Endothelial cell (in vitro differentiated cells): ENCODE measurements around the gene ZNF611. TPM values are rescaled to one million over a fixed set of nuclear protein-coding genes. Genes with fewer than 3 reads are reported as not detected.
"Not testable (repeated sequence)": the region's sequence is repeated elsewhere in the genome, so short reads cannot be mapped to it uniquely, and the experiment has no call there.

Experiments
- DNase-seq: peaks from one replicate; pipeline ENCODE4 v3.0.0; 2021; ENCODE audit warnings: low spot score
- H3K27ac Mint-ChIP-seq: one replicate; pipeline ENCODE4 v1.8.0; 2021; ENCODE audit warnings: mixed read lengths, inconsistent platforms; ENCODE audit not compliant: unreplicated experiment
- H3K27me3 Mint-ChIP-seq: one replicate; pipeline ENCODE4 v1.8.0; 2021; ENCODE audit warnings: mild to moderate bottlenecking, moderate library complexity, mixed read lengths, inconsistent platforms; ENCODE audit not compliant: unreplicated experiment
- H3K36me3 Mint-ChIP-seq: one replicate; pipeline ENCODE4 v1.8.0; 2021; ENCODE audit warnings: mild to moderate bottlenecking, low read depth, mixed read lengths, inconsistent platforms; ENCODE audit not compliant: unreplicated experiment
- H3K4me1 Mint-ChIP-seq: one replicate; pipeline ENCODE4 v1.8.0; 2021; ENCODE audit warnings: mild to moderate bottlenecking, mixed read lengths, inconsistent platforms; ENCODE audit not compliant: unreplicated experiment
- H3K4me3 Mint-ChIP-seq: one replicate; pipeline ENCODE4 v1.8.0; 2021; ENCODE audit warnings: mild to moderate bottlenecking, mixed read lengths, inconsistent platforms; ENCODE audit not compliant: unreplicated experiment
- H3K9me3 Mint-ChIP-seq: one replicate; pipeline ENCODE4 v1.8.0; 2021; ENCODE audit warnings: mixed read lengths, inconsistent platforms; ENCODE audit not compliant: unreplicated experiment
- total RNA-seq: library from RNA; stranded (reverse); fragmentation: NEBNext Ultra II Directional; extraction: Animal tissue kit (Norgen Biotek cat#: 25700); gene quantifications from one replicate; pipeline ENCODE4 v1.2.1, GENCODE V29; 2021; ENCODE audit not compliant: unreplicated experiment
- TF ChIP-seq, protein P1 (sequence below): fragments of 200-600 bp; sonication (generic); IDR thresholded peaks from one replicate; pipeline ENCODE4 v1.5.0; 2021; ENCODE audit warnings: antibody characterized with exemption; ENCODE audit not compliant: unreplicated experiment

ZNF611 gene
- total RNA-seq, 1 donor from 2014 or later, result 29.9 TPM

DNA sequence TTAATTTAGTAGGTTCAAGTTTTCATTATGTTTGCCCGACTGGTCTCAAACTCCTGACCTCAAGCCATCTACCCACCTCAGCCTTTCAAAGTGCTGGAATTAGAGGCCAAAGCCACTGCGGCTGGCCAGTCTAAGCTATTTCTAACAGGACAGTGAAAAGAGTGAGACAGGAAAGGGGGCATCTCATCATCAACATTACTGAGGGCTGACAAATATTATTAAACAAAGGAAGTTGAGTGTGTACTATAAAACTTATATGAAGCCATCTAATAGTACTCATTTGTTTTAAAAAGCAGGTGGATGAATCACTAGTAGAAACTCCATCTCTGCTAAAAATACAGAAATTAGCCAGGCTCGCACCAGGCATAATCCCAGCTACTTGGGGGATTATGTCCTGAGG lies 24.3 kb downstream of the ZNF611 start:
- Mint-ChIP-seq H3K4me3 (no peak overlapping the region), H3K9me3 (no peaks in the 10 kb centered on the region), H3K36me3 (peaks cover 47% of the 10 kb centered on the region), H3K27ac (no peak overlapping the region), H3K4me1 (no peaks in the 10 kb centered on the region), H3K27me3 (peaks cover 1% of the 10 kb centered on the region)
- TF ChIP-seq, protein P1, sequence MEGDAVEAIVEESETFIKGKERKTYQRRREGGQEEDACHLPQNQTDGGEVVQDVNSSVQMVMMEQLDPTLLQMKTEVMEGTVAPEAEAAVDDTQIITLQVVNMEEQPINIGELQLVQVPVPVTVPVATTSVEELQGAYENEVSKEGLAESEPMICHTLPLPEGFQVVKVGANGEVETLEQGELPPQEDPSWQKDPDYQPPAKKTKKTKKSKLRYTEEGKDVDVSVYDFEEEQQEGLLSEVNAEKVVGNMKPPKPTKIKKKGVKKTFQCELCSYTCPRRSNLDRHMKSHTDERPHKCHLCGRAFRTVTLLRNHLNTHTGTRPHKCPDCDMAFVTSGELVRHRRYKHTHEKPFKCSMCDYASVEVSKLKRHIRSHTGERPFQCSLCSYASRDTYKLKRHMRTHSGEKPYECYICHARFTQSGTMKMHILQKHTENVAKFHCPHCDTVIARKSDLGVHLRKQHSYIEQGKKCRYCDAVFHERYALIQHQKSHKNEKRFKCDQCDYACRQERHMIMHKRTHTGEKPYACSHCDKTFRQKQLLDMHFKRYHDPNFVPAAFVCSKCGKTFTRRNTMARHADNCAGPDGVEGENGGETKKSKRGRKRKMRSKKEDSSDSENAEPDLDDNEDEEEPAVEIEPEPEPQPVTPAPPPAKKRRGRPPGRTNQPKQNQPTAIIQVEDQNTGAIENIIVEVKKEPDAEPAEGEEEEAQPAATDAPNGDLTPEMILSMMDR, result no peak
- DNase-seq, result no peak

DNA sequence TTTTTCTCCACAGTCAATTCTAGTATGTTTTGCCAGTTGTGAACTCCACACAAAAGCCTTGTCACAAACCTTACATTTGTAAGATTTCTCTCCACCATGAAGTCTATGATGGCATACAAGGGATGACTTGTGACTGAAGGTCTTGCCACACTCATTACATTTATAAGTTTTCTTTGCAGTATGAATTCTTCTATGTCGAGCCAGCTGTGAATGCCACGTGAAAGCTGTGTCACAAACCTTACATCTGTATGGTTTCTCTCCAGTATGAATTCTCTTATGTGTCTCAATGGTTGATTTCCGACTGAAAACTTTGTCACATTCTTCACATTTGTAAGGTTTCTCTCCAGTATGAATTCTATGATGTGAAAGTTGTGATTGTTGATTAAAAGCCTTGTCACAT lies 29.2 kb downstream of the ZNF611 start:
- H3K9me3 Mint-ChIP-seq, result not testable (repeated sequence)

DNA sequence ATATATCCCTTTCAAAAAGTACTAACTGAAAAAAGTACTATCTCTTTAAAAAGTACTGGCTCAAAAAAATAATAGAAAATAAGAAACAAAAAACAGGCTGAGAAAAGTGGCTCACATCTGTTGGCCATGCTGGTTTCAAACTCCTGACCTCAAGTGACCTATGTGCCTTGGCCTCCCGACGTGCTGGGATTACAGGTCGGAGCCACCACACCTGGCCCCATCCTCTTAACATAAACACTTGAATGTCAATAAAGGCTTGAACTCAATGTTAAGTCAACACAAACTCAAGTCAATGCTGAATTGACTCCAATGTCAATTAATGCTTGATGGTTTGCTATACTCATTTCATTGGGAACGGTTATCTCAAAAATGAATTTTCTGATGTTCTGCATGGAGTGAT lies 30.9 kb downstream of the ZNF611 start:
- DNase-seq, result no peak
- Mint-ChIP-seq H3K27ac (no peak overlapping the region), H3K4me1 (peaks cover 5% of the 10 kb centered on the region), H3K36me3 (peaks cover 48% of the 10 kb centered on the region), H3K27me3 (peaks cover 6% of the 10 kb centered on the region), H3K4me3 (no peak overlapping the region), H3K9me3 (no peaks in the 10 kb centered on the region)
- TF ChIP-seq, protein P1, result no peak

More for the DNA sequence above, 29.2 kb downstream of the ZNF611 start:
- not testable (repeated sequence) for H3K27me3 Mint-ChIP-seq, DNase-seq, H3K27ac Mint-ChIP-seq, H3K4me1 Mint-ChIP-seq
- H3K4me3 Mint-ChIP-seq, result peak overlapping the region; percentile 66
- H3K36me3 Mint-ChIP-seq, result peaks cover 49% of the 10 kb centered on the region

DNA sequence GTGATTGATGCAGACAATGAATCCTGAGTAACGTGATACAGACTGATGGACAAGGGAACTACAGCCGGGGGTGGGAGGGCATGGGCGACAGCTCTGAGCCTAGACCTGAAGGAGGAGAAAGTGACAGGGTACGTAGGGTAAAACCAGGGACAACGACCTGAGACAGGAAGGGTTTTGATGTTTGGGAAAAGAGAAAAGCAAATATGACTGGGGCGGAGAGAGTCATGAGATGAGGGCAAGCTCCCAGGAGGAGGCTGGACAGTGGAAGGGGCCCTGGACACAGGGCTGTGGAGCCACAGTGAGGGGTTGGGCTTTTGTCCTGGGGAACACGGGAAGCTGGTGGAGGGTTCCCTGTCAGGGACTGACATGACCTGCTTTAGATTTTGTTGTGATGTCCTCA lies 34.2 kb downstream of the ZNF611 start:
- Mint-ChIP-seq H3K4me1 (peaks cover 12% of the 10 kb centered on the region), H3K27ac (no peak overlapping the region), H3K4me3 (peak overlapping the region; percentile 31), H3K27me3 (peaks cover 6% of the 10 kb centered on the region), H3K36me3 (peaks cover 28% of the 10 kb centered on the region), H3K9me3 (no peaks in the 10 kb centered on the region)
- TF ChIP-seq, protein P1, result no peak
- DNase-seq, result no peak

DNA sequence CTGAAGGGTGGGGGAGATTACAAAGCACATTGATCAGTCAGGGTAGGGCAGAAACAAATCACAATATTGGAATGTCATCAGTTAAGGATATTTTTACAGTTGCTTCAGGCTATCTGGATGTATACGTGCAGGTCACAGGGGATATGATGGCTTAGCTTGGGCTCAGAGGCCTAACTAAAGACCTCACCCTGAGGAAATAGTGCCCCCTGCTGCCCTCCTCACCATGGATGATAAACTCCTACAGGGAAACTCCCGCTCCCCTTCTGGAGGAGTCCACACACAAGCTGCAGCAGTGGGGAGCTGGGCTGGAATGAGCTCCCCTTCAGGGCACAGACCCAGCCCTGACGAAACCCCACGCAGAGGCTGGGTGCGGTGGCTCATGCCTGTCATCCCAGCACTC lies 35.3 kb downstream of the ZNF611 start:
- DNase-seq, result peak; percentile 23
- H3K9me3 Mint-ChIP-seq, H3K27me3 Mint-ChIP-seq: not testable (repeated sequence)
- H3K27ac Mint-ChIP-seq, result peak overlapping the region; percentile 59
- H3K4me3 Mint-ChIP-seq, result peak overlapping the region; percentile 72
- H3K36me3 Mint-ChIP-seq, result peaks cover 16% of the 10 kb centered on the region
- H3K4me1 Mint-ChIP-seq, result peaks cover 12% of the 10 kb centered on the region

DNA sequence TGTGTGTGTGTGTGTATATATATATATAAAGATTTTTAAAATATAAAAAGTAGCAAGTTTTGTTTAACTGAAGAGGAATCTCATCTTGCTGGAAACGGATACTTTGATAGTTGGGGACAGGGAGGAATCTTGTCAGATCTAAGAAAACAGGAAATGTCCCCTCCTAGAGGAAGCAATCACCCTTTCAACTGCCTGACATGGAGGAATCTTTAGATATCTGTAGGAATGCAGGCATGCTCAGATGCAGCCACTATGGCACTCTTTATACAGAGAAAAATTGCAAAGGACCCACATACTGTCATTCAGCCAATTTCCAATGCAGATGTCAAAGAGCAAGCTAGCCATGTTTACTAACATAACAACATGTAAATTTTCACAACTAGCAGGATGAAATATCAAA lies 38.8 kb downstream of the ZNF611 start:
- Mint-ChIP-seq H3K27me3 (peaks cover 5% of the 10 kb centered on the region), H3K9me3 (no peaks in the 10 kb centered on the region), H3K4me3 (no peak overlapping the region), H3K4me1 (peaks cover 17% of the 10 kb centered on the region), H3K36me3 (peaks cover 14% of the 10 kb centered on the region), H3K27ac (no peak overlapping the region)
- no peak for DNase-seq
- TF ChIP-seq, protein P1, result no peak
